GM21515 (cell line): ENCODE data around the gene KRT83.
"Not testable (repeated sequence)": the region's sequence is repeated elsewhere in the genome, so short reads cannot be mapped to it uniquely, and the experiment has no call there.

Source experiments
- ATAC-seq: cut with Tn5 transposase; IDR thresholded peaks from one replicate; pipeline ENCODE4 v1.9.1; 2021; ENCODE audit not compliant: unreplicated experiment

Gene KRT83

DNA sequence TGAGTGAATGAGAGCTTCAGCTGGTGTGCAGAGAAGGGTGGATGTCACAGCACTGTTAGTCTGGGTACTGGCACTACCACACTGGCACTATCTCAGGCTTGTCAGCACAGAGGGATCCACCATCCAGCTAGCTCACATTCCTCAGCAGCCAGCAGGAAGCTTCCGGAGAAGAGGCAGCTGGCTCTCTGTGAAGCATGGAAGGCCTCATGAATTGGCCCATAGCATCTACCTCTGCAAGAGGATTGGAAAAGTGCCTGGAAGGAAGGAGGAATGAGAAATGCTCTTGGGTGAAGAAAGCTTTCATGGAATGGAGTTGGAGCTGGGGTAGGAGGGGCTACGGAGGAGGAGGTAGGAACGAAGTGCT is 9.9 kb downstream of the KRT83 start:
- no peak for ATAC-seq

DNA sequence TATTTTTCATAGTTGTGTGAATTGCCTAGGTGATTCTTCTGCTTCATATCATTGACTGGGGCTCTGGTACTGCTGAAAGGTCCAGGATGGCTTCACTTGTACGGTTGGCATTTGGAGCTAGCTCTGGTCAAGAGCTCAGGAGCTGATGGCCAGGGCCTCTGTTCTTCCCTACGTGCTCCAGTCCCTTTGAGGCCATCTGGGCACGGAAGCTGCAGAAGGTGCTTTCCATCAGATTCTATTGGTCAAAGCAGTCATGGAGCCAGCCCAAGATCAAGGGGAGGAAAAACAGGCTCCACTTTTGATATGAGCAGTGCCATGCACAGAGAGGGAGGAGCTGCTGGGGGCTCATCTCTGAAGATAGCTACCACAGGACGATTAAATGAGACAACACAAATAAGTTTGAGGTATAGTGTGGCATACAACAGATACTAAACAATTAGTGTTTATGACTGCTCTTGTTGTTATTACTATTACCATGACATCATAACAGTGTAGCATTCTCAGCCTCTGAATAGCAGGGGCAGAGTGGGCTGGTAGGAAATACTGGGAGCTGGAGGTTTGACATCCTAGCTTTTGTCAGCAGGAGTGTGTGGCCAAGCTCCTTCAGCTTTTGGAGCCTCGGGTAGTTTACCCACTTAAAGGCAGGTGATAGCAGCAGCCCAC is 10.4 kb downstream of the KRT83 start:
- no peak for ATAC-seq

DNA sequence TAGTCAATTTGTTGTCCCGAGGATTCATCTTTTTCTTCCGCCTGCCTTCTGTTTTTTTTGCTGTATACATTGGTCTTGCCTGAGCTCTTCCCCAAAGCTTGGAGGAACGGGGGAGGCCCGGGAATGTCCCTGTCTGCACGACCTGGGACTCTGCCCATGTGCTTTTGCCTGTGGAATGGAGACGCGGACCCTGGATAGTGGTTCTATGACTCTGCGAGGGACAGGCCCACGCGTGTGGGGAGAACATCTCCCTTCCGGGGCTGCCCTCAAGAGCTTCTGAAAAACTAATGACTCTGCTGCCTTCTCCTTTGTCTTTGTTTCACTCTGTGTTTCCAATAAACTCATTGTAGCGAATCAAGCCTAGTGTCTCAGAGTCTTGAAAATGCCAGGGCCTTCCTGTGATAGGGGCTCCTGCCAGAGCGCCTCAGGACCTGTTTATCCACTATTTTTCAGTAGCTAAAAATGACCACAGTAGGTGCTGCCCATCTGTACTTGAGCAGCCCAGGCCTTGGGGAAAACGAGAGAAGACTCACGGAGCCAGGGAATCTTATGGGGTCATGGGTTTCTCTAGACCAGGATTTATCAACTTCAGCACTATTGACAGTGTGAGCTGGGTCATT is 12.3 kb downstream of the KRT83 start:
- ATAC-seq, result no peak

- no peak for ATAC-seq
Observed at GRCh38 chr12:52307836-52308805, 13.1 kb downstream of the KRT83 start.

DNA sequence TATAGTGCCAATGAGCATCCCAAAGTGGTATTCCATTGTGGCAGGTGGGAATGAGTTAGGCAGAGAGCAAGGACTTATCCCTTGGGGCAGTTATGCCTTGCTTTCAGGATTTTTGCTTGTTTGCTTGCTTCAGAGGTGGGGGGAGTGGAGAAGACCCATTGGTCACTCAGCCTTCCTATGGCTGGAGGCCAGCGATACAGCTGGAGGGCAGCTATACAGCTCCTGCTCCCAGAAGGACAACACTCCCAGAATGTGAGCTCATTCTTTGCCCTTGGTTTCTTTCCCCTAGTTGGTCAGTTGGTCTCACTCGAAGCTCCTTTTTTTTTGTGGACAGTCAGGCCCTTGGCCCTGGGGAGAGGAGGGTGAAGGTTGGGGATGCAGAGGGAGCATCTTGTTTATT is 14.5 kb downstream of the KRT83 start:
- ATAC-seq, result no peak

DNA sequence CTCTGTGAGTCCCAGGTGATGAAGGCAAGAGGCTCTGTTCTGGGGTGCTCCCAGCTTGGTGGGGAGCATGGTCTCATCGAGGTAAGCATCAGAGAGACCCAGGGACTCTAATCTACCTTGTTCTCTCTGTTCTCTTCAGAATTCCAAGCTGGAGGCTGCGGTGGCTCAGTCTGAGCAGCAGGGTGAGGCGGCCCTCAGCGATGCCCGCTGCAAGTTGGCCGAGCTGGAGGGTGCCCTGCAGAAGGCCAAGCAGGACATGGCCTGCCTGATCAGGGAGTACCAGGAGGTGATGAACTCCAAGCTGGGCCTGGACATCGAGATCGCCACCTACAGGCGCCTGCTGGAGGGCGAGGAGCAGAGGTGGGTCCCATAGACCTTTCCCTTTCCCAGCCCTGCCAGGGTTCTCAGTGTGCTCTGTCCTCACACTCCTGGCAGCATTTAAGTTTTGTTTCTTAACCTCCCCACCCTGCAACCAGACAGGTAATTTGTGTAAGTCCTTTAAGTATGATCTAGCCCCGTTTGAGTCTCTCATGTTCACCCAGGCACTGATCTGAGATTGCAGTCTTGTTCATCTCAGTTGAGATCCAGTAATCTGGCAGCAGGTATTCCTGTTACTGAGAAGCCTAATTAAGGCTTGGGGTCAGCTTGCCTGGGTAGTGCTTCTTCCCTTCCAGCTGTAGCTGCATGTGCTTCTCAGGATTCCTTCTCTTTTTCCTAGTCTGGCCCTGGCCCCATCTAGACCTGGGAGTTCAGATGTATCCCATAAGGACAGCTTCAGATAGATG is 15.1 kb downstream of the KRT83 start:
- no peak for ATAC-seq

DNA sequence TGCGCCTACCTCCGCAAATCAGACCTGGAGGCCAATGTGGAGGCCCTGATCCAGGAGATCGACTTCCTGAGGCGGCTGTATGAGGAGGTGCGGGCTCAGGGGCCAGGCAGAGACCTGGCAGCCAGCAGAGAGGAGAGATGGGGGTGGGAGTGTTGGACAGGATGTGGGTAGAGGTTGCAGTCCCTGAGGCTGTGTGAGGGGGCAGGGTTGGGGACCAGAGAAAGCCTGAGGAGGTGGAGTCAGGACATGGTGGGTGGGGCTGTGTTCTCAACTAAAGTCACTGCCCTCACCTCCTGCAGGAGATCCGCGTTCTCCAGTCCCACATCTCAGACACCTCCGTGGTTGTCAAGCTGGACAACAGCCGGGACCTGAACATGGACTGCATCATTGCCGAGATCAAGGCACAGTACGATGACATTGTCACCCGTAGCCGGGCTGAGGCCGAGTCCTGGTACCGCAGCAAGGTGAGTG is 16.2 kb downstream of the KRT83 start:
- not testable (repeated sequence) for ATAC-seq

DNA sequence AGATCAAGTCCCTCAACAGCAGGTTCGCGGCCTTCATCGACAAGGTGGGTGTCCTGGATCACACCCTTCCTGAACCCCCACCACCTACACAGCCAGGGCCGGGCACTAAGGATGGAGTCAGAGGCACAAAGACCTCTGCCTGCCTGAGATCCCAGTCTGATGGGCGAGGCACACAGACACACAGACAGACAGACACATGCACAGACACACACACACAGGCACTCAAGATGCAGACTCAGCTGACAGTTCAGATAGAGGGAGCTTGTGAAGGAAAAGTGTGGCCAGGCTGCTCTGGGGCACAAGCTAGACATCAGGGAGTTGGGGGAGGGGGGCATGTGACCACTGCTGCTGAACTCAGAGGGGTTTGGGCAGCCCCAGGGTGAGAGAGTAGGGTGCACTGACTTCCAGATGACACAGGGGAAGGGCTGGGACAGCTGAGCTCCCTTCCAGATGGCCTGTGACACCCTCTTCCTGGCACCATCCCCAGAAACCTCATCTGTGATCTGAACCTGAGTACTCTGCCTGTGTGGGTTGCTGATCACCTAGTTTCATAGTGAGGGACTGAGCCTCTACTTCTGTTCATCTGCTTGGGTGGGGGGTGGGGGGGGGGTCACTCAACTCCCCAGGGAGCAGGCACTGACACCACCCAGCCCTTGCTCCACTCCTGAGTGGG is 18.8 kb downstream of the KRT83 start:
- not testable (repeated sequence) for ATAC-seq

DNA sequence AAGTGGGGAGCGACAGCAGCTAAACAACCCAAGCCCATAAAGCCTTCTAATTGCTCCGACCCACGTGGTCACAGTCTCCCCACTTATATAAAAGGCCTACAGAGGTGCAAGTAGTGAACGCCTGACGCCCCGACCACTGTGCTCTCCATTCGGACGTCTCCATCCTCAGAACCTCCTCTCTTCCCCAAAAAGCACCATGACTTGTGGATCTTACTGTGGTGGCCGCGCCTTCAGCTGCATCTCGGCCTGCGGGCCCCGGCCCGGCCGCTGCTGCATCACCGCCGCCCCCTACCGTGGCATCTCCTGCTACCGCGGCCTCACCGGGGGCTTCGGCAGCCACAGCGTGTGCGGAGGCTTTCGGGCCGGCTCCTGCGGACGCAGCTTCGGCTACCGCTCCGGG is 19.5 kb downstream of the KRT83 start:
- ATAC-seq, result not testable (repeated sequence)

DNA sequence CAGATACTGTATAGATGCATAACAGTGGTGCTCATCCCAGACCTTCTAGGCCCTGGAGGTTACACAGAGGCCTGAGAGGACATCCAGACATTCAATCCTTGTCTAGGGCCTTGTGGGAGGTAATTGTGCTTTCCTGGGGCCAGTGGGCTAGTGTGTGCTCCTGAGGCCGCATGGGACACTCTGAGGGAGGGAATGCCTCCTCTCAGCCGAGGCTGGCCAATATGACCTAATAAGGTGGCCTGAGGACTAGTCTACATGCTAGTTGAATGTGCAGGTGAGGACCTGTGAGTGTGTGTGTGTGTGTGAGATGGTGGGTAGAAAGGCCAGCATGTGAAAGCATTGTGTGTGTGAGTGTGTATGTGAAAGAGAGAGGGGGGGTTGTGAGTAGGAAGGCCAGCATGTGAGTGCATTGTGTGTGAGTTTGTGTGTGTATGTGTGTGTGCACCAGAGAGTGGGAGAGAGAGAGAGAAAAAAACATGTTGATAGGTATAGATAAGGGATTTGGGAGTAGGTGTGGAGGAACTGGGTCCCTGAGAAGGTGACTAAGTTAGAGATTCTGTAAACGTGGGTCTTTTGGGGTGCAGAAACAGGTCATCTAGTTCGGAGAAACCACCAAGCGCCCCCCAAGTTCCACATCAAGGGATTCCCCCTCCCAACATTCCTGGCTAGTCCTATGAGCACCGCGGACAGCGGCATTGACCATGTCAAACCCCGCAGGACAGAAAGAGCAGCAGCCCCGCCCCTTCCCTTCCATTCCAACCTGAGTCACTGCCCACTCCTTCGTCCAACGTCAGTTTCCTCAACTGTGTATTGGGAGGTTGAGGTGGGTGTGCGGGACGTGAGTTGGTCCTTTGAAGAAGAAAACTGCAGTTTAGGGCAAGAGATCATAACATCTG is 20.2 kb downstream of the KRT83 start:
- ATAC-seq, result no peak

GRCh38 chr12:52298677-52299190 is 22.5 kb downstream of the KRT83 start:
- no peak for ATAC-seq

- no peak for ATAC-seq
Observed at GRCh38 chr12:52296572-52297215, 24.5 kb downstream of the KRT83 start.

- no peak for ATAC-seq
Observed at GRCh38 chr12:52295663-52296062, 25.5 kb downstream of the KRT83 start.

- no peak for ATAC-seq
Observed at GRCh38 chr12:52294803-52295202, 26.4 kb downstream of the KRT83 start.

GRCh38 chr12:52293926-52294325 is 27.3 kb downstream of the KRT83 start:
- no peak for ATAC-seq

GRCh38 chr12:52291267-52291935 is 29.8 kb downstream of the KRT83 start, which contains the start of gene KRT81:
Gene KRT81 (minus strand): TSS chr12:52291534. CDS start chr12:52291465, 69 bp downstream.
- ATAC-seq, result no peak

DNA sequence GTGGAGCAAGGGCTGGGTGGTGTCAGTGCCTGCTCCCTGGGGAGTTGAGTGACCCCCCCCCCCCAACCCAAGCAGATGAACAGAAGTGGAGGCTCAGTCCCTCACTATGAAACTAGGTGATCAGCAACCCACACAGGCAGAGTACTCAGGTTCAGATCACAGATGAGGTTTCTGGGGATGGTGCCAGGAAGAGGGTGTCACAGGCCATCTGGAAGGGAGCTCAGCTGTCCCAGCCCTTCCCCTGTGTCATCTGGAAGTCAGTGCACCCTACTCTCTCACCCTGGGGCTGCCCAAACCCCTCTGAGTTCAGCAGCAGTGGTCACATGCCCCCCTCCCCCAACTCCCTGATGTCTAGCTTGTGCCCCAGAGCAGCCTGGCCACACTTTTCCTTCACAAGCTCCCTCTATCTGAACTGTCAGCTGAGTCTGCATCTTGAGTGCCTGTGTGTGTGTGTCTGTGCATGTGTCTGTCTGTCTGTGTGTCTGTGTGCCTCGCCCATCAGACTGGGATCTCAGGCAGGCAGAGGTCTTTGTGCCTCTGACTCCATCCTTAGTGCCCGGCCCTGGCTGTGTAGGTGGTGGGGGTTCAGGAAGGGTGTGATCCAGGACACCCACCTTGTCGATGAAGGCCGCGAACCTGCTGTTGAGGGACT is 30.6 kb downstream of the KRT83 start:
- not testable (repeated sequence) for ATAC-seq
